GM12878 (cell line): ENCODE data around the gene KDM4C. TPM values are rescaled to one million over a fixed set of nuclear protein-coding genes. Genes with fewer than 3 reads are reported as not detected.

Source experiments
- ATAC-seq: fragments of 200-7000 bp; cut with Tn5 transposase; 3 replicates; pipeline ENCODE4 v1.9.1; 2020; ENCODE audit warnings: mild to moderate bottlenecking, moderate library complexity
- BruUV-seq: library from RNA; stranded (reverse); fragments of 400-500 nt; replicated peaks from 2 replicates; lab custom pipeline; 2021; lab: Mats Ljungman, UMichigan
- CTCF ChIA-PET: fragments of 300-600 bp; sonication (Branson Sonifier 250); formaldehyde crosslinking; extraction: SDS; loops from one replicate; lab custom pipeline; 2021; ENCODE audit warnings: inconsistent platforms; lab: Yijun Ruan, JAX
- POLR2A ChIA-PET: fragments of 350-600 bp; formaldehyde crosslinking; extraction: SDS; loops from one replicate; lab custom pipeline; 2021; ENCODE audit warnings: inconsistent platforms; lab: Charles Lee
- RAD21 ChIA-PET: fragments of 300-600 bp; sonication (Branson Sonifier 250); formaldehyde crosslinking; loops from one replicate; lab custom pipeline; 2023; ENCODE audit warnings: antibody characterized with exemption; ENCODE audit not compliant: unreplicated experiment; lab: Charles Lee
- SMC1A ChIA-PET: fragments of 300-600 bp; sonication (Branson Sonifier 250); formaldehyde crosslinking; loops from one replicate; lab custom pipeline; 2023; ENCODE audit not compliant: unreplicated experiment, uncharacterized antibody; lab: Charles Lee
- DNase-seq: peaks from one replicate; pipeline ENCODE4 v3.0.0-alpha.2; 2011; ENCODE audit warnings: low read depth, low spot score
- FAIRE-seq: peaks from 3 replicates; lab custom pipeline; 2011; peaks lifted over from hg19 to GRCh38; lab: Jason Lieb, UNC
- H2AFZ ChIP-seq: 2 replicates; pipeline ENCODE4 v1.6.0; 2011; ENCODE audit warnings: low read depth, low read length, control low read depth; ENCODE audit not compliant: control insufficient read depth
- H3K27ac ChIP-seq: 2 replicates; pipeline ENCODE4 v1.5.1; 2011; ENCODE audit warnings: control low read depth; ENCODE audit not compliant: control insufficient read depth, insufficient read depth
- H3K27me3 ChIP-seq, 2 experiments: replicated peaks in 1 of 2; 2 replicates each; pipeline versions ENCODE4 v1.6.0 to v1.6.1; 2011; ENCODE audit warnings: low read length in 1 of 2; ENCODE audit not compliant: control insufficient read depth in 2 of 2, insufficient read depth in 2 of 2
- H3K36me3 ChIP-seq, 2 experiments: 2 replicates each; pipeline ENCODE4 v1.5.1; 2011; ENCODE audit warnings: low read length in 1 of 2; ENCODE audit not compliant: control insufficient read depth in 2 of 2, insufficient read depth in 2 of 2
- H3K4me1 ChIP-seq: 2 replicates; pipeline ENCODE4 v1.6.1; 2011; ENCODE audit warnings: mild to moderate bottlenecking, low read length, moderate library complexity, mixed read lengths; ENCODE audit not compliant: control insufficient read depth, insufficient read depth
- H3K4me2 ChIP-seq: 2 replicates; pipeline ENCODE4 v1.6.0; 2011; ENCODE audit warnings: control low read depth; ENCODE audit not compliant: control insufficient read depth, insufficient read depth
- H3K4me3 ChIP-seq: fragments of 200-600 bp; sonication (generic); 2 replicates; pipeline ENCODE4 v1.5.1; 2016
- H3K79me2 ChIP-seq: 2 replicates; pipeline ENCODE4 v1.6.0; 2011; ENCODE audit warnings: low read length; ENCODE audit not compliant: control insufficient read depth, insufficient read depth
- H3K9ac ChIP-seq: 2 replicates; pipeline ENCODE4 v1.8.0; 2011; ENCODE audit warnings: low read length, control low read depth, mixed read lengths; ENCODE audit not compliant: control insufficient read depth, insufficient read depth
- H3K9me3 ChIP-seq: replicated peaks from 3 replicates; pipeline ENCODE4 v1.5.1; 2011; ENCODE audit warnings: mild to moderate bottlenecking, low read length; ENCODE audit not compliant: control insufficient read depth, insufficient read depth
- H4K20me1 ChIP-seq: 2 replicates; pipeline ENCODE4 v1.6.0; 2011; ENCODE audit not compliant: control insufficient read depth, insufficient read depth
- CBFB ChIP-seq: IDR thresholded peaks from 2 replicates; pipeline ENCODE4 v1.6.1; 2016; ENCODE audit warnings: antibody characterized with exemption, low read depth
- EED ChIP-seq: sonication (generic); IDR thresholded peaks from 2 replicates; pipeline ENCODE4 v1.6.1; 2016; ENCODE audit warnings: antibody characterized with exemption, low read depth
- HSF1 ChIP-seq: fragments of 150-350 bp; IDR thresholded peaks from 2 replicates; pipeline ENCODE4 v1.6.1; 2014; ENCODE audit warnings: mild to moderate bottlenecking, low read depth, low read length
- KAT2A ChIP-seq: conservative IDR thresholded peaks from 2 replicates; pipeline ENCODE4 v1.6.1; 2011; ENCODE audit warnings: low read depth, low read length; ENCODE audit not compliant: control insufficient read depth
- MTA3 ChIP-seq: IDR thresholded peaks from 2 replicates; pipeline ENCODE4 v1.6.1; 2012; ENCODE audit warnings: low read length, inconsistent platforms, borderline replicate concordance
- NFYA ChIP-seq: IDR thresholded peaks from 2 replicates; pipeline ENCODE4 v1.6.1; 2011; ENCODE audit warnings: low read depth, mild to moderate bottlenecking, low read length, improper control_type of control experiment, borderline replicate concordance
- NFYB ChIP-seq: IDR thresholded peaks from 2 replicates; pipeline ENCODE4 v1.6.1; 2011; ENCODE audit warnings: low read depth, mild to moderate bottlenecking, low read length, improper control_type of control experiment, moderate library complexity; ENCODE audit not compliant: insufficient read depth
- NR2C1 ChIP-seq: fragments of 450-650 bp; IDR thresholded peaks from 2 replicates; pipeline ENCODE4 v1.6.1; 2017; ENCODE audit warnings: antibody characterized with exemption, mild to moderate bottlenecking, moderate library complexity
- PAX5 ChIP-seq: IDR thresholded peaks from 2 replicates; pipeline ENCODE4 v1.6.1; 2011; ENCODE audit warnings: low read depth, low read length, borderline replicate concordance
- RB1 ChIP-seq: fragments of 450-650 bp; formaldehyde crosslinking; IDR thresholded peaks from 2 replicates; pipeline ENCODE4 v1.6.1; 2017; ENCODE audit warnings: mild to moderate bottlenecking, borderline replicate concordance
- RELB ChIP-seq: fragments of 450-650 bp; IDR thresholded peaks from 2 replicates; pipeline ENCODE4 v1.6.1; 2017; ENCODE audit warnings: low read depth, mild to moderate bottlenecking, moderate library complexity
- RUNX3 ChIP-seq: IDR thresholded peaks from 2 replicates; pipeline ENCODE4 v1.6.1; 2012; ENCODE audit warnings: low read length, inconsistent platforms
- SMAD1 ChIP-seq: fragments of 450-650 bp; IDR thresholded peaks from 2 replicates; pipeline ENCODE4 v1.6.1; 2018; ENCODE audit warnings: mild to moderate bottlenecking, low read depth; ENCODE audit not compliant: partially characterized antibody
- SMAD5 ChIP-seq: IDR thresholded peaks from 2 replicates; pipeline ENCODE4 v1.6.1; 2016; ENCODE audit warnings: antibody characterized with exemption, low read depth
- STAT3 ChIP-seq: IDR thresholded peaks from 2 replicates; pipeline ENCODE4 v1.6.1; 2011; ENCODE audit warnings: low read depth, low read length, improper control_type of control experiment
- WGBS: methylation state at CpG from one replicate; pipeline ENCODE4 v1.1.6; 2016; ENCODE audit warnings: low lambda C conversion rate; ENCODE audit not compliant: insufficient replicate concordance, insufficient coverage; ENCODE audit errors: missing lambda C conversion rate; 5-methylcytosine and 5-hydroxymethylcytosine counted together
- in situ Hi-C: fragments of 300-500 bp; cut with MboI; formaldehyde crosslinking; loops from 9 replicates; pipeline ENCODE4 v1.14.3; 2018; ENCODE audit warnings: mixed read lengths
- intact Hi-C: fragments of 100-400 bp; cut with micrococcal nuclease; formaldehyde crosslinking; loops from one replicate; pipeline ENCODE4 v1.14.2; 2022; ENCODE audit not compliant: unreplicated experiment
- polyA plus RNA-seq, 11 experiments: library from polyadenylated mRNA; depleted of rRNA in 4 of 11; unstranded in 6 of 11; stranded (reverse) in 5 of 11; fragments of >200 nt; fragmentation: Nextera tagmentation in 4 of 11; fragmentation: Illumina TruSeq in 1 of 11; extraction: Ambion mirVana in 4 of 11; extraction: Trizol in 1 of 11; gene quantifications; 1 replicate in 1 of 11; 2 replicates in 10 of 11; pipeline versions ENCODE4 v1.2.1 to v1.2.3, GENCODE V29; 2011 to 2016; ENCODE audit warnings: inconsistent platforms in 2 of 11, missing spikeins in 2 of 11, low read depth in 1 of 11
- total RNA-seq, 4 experiments: library from RNA; depleted of rRNA in 3 of 4; stranded (reverse); fragments of >200 nt in 3 of 4; fragmentation: Illumina TruSeq in 1 of 4; extraction: Trizol in 1 of 4; gene quantifications; 2 replicates each; pipeline versions ENCODE4 v1.2.1 to v1.2.3, GENCODE V29; 2013 to 2021

The KDM4C gene
- total and polyA plus RNA-seq, 10 of the 15 experiments (the other 5 are each of a cell fraction or from before 2014, with no cell fraction given): 6.8 to 41.2 (median 20.1) TPM

DNA sequence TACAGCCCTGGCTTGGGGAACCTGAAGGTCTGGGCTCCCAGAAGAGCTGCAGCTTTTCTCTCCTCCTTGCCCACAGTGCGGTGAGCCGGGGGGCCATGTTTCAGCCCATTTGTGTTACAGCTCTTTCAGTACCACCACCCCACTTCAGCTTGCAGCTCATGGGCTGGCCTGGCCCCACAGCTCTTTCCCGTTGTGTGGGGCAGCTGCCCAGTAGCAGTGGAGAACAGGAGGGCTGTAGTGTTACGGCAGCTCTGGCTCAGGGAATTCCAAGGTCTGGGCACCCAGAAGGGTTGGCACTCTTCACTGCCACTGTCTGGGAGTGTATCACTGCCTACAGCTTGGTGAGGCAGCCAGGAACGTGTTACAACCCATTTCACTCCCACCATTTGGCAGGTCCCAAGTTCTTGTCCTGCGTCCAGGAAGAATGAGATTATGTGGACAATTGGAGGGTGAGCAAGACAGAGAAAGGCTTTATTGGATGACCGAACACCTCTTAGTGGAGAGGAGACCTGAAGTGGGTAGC lies 390.5 kb downstream of the KDM4C start:
- TF ChIP-seq SMAD1 (no peak), PAX5 (no peak), STAT3 (no peak), NFYA (no peak), RB1 (no peak), CBFB (no peak)
- WGBS: 95% methylated on average over 7 of the region's 7 CpGs
- ATAC-seq (no peak), DNase-seq (no peak), FAIRE-seq (no peak)
- Histone ChIP-seq H3K9ac (no peak overlapping the region), H3K4me3 (no peak overlapping the region), H2AFZ (no peak overlapping the region), H3K27ac (no peak overlapping the region), H3K79me2 (no peaks in the 10 kb centered on the region), H3K4me1 (0 out of 2 replicates have a peak, but pooled peaks cover 4% of the 10 kb centered on the region), H4K20me1 (no peaks in the 10 kb centered on the region), H3K27me3 (no peaks in the 10 kb centered on the region), H3K9me3 (no peaks in the 10 kb centered on the region; the same call in 2 of the 3 replicates), H3K4me2 (no peak overlapping the region), H3K36me3 (peaks cover 0 to 13% of the 10 kb centered on the region in 2 experiments; a peak in 2 of 4 replicates)
- ChIA-PET SMC1A (interaction anchor here (1.3 to 1.5 kb wide), 2 partner anchors 9 to 17 kb away, joined by 4 read pairs; no protein-coding TSS in a partner anchor), POLR2A (no interaction called here), CTCF (interaction anchor here (0.5 kb wide), 1 partner anchor 208 kb away, joined by 3 read pairs; no protein-coding TSS in a partner anchor), RAD21 (no interaction called here)
- in situ Hi-C loops (no loop called here), intact Hi-C loops (no loop called here)
- BruUV-seq: no TSS peak

DNA sequence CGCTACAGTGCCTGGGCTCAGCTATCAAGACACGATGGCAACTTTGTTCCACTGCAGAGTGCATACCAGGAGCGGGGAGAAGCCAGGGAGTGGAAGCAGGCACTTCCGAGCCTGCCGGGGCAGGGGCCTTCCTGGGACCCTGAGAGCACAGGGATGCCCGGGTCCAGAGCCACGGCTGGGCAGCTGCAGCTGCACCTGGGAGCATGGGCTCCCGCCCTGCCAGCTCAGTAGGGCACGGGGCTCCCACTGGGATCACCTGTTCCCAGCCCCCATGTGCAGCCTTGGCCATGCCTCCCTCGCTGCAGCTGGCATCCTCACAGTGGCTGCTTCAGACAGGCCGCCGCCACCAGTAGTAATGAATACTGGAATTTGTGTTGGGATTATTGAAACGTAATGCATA lies 391.5 kb downstream of the KDM4C start:
- Histone ChIP-seq H3K79me2 (no peaks in the 10 kb centered on the region), H4K20me1 (no peaks in the 10 kb centered on the region), H3K36me3 (peaks cover 0 to 13% of the 10 kb centered on the region in 2 experiments; a peak in 2 of 4 replicates), H3K27me3 (no peaks in the 10 kb centered on the region), H3K9me3 (no peaks in the 10 kb centered on the region; the same call in 2 of the 3 replicates), H3K4me2 (no peak overlapping the region), H3K4me1 (0 out of 2 replicates have a peak, but pooled peaks cover 4% of the 10 kb centered on the region), H3K4me3 (no peak overlapping the region), H2AFZ (no peak overlapping the region), H3K9ac (no peak overlapping the region), H3K27ac (no peak overlapping the region)
- FAIRE-seq: no peak
- ChIA-PET RAD21 (no interaction called here), CTCF (interaction anchor here (1.4 kb wide), 1 partner anchor 50 kb away, joined by 3 read pairs; no protein-coding TSS in a partner anchor), POLR2A (no interaction called here), SMC1A (interaction anchor here (0.8 to 1.2 kb wide), 3 partner anchors 11 to 322 kb away, joined by 3 read pairs; no protein-coding TSS in a partner anchor)
- WGBS: 87% methylated on average over 13 of the region's 13 CpGs
- intact Hi-C loops: no loop called here
- in situ Hi-C loops: no loop called here
- DNase-seq: no peak
- ATAC-seq: no peak
- BruUV-seq: no TSS peak
- TF ChIP-seq EED (no peak), RUNX3 (no peak), NFYB (no peak), MTA3 (no peak), SMAD5 (no peak), NR2C1 (no peak), KAT2A (no peak), HSF1 (no peak), RELB (no peak)
